Measurements from ENCODE around the gene ARHGAP31. TPM values are rescaled to one million over a fixed set of nuclear protein-coding genes. Genes with fewer than 3 reads are reported as not detected.

ARHGAP31 gene
- total and polyA plus RNA-seq, 5 experiments from 2014 or later, result 0.32 to 2.3 (median 1.6) TPM

DNA sequence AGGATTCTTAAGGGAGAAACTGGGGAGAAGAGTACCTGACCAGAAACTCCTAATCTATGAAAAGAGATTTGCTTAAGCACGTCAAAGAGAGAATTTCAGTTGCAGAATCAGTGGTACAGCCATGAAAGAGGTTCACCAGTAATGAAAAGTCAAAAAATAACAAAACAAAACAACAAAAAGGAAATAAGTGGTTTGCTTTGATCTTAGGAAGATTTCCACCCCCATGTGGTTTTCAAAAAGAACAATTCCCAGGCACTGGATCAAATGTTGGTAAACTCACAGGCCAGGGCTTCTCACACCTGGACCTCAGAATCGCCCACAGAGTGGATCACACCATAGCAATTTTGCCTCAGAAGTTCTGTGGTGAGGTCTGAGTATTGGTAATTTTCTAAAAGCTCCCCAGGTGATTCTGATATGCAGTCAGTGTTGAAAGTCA lies 101.8 kb downstream of the ARHGAP31 start:
- Mint-ChIP-seq H3K36me3 (peaks cover 0 to 30% (median 7%) of the 10 kb centered on the region in 3 donors), H3K4me1 (peaks cover 0 to 6% (median 4%) of the 10 kb centered on the region in 4 donors), H3K4me3 (no peak overlapping the region), H3K27ac (peak overlapping the region in 2 of 10 donors; percentile 4 to 21), H3K9me3 (no peaks in the 10 kb centered on the region), H3K27me3 (no peaks in the 10 kb centered on the region)
- no peak for DNase-seq
- POLR2A ChIA-PET, result no interaction called here
- ATAC-seq, result no peak

DNA sequence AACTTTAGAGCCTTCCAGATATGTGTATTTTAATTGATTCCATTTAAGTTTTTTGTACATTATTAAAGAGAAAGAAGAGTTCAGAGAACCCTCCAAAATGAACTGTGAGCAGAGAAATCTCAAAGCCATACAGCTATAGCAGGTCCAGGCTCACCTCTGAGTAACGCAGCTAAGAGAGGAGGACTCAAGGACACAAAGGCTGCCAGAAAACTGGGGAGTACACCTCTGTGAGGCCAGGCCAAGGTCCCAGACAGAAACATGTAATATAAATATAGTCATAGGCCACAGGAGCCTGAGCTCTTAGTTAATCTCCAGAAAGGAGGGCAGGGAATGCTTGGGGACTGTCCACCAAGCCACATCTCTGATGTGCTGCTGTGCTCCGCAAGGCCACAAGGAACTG lies 102.7 kb downstream of the ARHGAP31 start:
- H3K27me3 Mint-ChIP-seq, result no peaks in the 10 kb centered on the region
- H3K36me3 Mint-ChIP-seq, result peaks cover 0 to 30% (median 14%) of the 10 kb centered on the region in 3 donors
- H3K27ac Mint-ChIP-seq, result peak overlapping the region in 1 of 10 donors; percentile 79
- peaks cover 0 to 6% (median 4%) of the 10 kb centered on the region in 4 donors for H3K4me1 Mint-ChIP-seq
- ATAC-seq (no peak), DNase-seq (no peak)
- no peak overlapping the region for H3K4me3 Mint-ChIP-seq
- H3K9me3 Mint-ChIP-seq, result no peaks in the 10 kb centered on the region
- POLR2A ChIA-PET, result no interaction called here

DNA sequence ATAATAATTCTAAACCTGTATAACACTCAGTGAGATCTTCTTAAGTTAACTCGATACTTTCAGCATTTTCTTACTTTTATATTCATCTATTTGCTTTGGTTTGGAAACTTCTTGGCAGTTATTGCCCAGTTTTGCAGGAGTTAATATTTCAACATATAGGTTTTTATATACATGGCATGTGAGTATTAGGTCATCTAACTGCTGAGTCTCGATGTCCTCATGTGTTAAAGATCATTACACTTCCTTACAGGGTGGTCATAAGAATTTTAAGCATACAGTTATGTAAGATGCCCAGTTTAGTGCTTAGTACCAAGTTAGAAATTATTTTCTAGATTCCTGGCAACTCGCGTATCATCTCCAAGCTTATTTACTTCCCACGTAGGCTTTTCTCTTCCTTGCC lies 106.3 kb downstream of the ARHGAP31 start:
- Mint-ChIP-seq H3K27me3 (no peaks in the 10 kb centered on the region), H3K4me1 (peaks cover 0 to 6% (median 4%) of the 10 kb centered on the region in 4 donors), H3K4me3 (no peak overlapping the region), H3K27ac (no peak overlapping the region), H3K9me3 (no peaks in the 10 kb centered on the region), H3K36me3 (peaks cover 0 to 15% (median 12%) of the 10 kb centered on the region in 3 donors)
- DNase-seq (no peak), ATAC-seq (no peak)
- POLR2A ChIA-PET, result no interaction called here

DNA sequence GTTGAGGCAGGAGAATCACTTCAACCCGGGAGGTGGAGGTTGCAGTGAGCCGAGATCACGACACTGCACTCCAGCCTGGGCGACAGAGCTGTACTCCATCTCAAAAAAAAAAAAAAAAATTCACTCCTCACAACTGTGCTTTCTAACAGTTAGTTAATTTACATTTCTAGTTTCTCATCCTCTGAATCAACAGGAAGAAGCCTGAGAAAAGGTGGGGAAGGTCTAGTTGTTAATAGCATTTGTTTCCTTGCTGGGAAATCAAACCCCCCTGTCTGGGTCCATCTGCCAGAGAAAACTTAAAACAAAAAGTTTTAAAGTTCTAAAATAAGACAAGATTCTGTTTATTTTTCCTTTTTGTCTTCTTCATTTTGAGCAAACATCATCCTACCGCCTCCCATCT lies 106.9 kb downstream of the ARHGAP31 start:
- H3K9me3 Mint-ChIP-seq, result no peaks in the 10 kb centered on the region
- H3K4me3 Mint-ChIP-seq, result no peak overlapping the region
- ATAC-seq (no peak), DNase-seq (no peak)
- POLR2A ChIA-PET, result no interaction called here
- no peaks in the 10 kb centered on the region for H3K27me3 Mint-ChIP-seq
- H3K27ac Mint-ChIP-seq, result no peak overlapping the region
- H3K36me3 Mint-ChIP-seq, result peaks cover 0 to 15% (median 12%) of the 10 kb centered on the region in 3 donors
- H3K4me1 Mint-ChIP-seq, result no peaks in the 10 kb centered on the region

DNA sequence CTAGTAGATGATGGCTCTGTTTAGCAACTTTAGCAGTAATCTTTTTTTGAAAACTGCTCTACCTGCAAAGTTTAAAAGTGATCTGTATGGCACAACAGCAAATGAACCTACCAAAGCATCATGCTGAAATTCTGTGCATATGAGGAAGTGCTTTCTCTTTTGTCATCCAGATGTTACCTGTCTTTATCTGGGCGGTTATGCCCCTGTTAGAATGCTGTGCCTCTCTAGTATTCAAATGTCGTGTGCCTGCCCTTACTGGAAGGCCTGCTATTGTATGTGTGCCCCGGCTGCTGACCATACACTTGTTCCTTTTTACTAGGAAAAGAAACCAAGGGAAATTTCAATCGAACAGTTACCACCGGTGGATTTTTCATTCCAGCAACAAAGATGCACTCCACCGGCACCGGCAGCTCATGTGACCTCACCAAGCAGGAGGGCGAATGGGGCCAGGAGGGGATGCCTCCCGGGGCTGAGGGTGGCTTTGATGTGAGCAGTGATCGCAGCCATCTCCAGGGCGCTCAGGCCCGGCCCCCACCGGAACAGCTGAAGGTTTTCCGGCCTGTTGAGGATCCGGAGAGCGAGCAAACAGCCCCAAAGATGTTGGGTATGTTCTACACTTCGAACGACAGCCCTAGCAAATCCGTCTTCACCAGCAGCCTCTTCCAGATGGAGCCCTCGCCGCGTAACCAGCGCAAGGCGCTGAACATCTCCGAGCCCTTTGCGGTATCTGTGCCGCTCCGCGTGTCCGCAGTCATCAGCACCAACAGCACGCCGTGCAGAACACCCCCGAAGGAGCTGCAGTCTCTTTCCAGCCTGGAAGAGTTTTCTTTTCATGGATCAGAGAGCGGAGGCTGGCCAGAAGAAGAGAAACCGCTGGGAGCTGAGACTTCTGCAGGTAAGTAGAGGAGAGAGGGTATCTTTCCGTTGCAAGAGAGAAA lies 107.6 kb downstream of the ARHGAP31 start:
- H3K4me1 Mint-ChIP-seq, result no peaks in the 10 kb centered on the region
- no peaks in the 10 kb centered on the region for H3K27me3 Mint-ChIP-seq
- ATAC-seq, result no peak
- no peaks in the 10 kb centered on the region for H3K9me3 Mint-ChIP-seq
- no peak overlapping the region for H3K27ac Mint-ChIP-seq
- H3K4me3 Mint-ChIP-seq, result no peak overlapping the region
- DNase-seq, result no peak
- POLR2A ChIA-PET, result no interaction called here
- peaks cover 0 to 15% (median 11%) of the 10 kb centered on the region in 3 donors for H3K36me3 Mint-ChIP-seq

DNA sequence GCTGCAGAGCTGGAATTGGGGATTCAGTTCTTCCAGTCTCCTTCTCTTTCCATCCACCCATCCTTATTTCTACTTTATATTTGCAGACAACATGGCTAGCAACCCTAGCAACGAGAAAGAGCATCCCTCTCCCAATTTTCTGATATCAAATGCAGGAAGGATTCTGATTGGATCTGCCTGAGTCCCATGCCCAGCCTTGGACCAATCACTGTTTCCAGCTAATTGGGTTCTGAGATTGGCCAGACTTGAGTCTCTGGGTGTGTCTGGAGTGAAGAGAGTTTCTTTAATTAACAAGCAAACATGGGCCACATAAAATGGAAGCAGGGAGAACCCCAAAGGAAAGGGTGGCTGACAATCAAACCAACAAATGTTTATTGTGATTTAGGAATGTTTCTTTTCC lies 108.6 kb downstream of the ARHGAP31 start:
- POLR2A ChIA-PET, result no interaction called here
- H3K27ac Mint-ChIP-seq, result no peak overlapping the region
- ATAC-seq (no peak), DNase-seq (no peak)
- H3K27me3 Mint-ChIP-seq, result no peaks in the 10 kb centered on the region
- no peak overlapping the region for H3K4me3 Mint-ChIP-seq
- no peaks in the 10 kb centered on the region for H3K9me3 Mint-ChIP-seq
- peaks cover 0 to 15% (median 9%) of the 10 kb centered on the region in 3 donors for H3K36me3 Mint-ChIP-seq
- no peaks in the 10 kb centered on the region for H3K4me1 Mint-ChIP-seq

DNA sequence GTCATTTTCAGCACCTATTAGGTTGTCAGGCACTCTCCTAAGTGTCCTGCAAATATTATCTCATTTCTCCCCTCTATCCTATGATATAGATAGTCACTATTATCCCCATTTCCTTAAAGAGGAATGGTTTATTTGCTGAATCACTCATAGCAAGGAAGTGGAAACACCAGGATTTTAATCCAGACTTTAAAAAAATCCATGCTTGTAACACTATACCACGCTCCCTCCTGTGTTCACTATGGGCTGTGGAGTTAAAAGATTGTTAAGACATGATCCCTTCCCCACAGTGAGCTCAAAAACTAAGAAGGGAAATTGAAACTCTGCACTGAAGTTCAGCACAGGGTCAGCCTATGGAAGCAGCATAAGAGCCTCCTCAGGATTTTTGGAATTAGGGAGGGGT lies 109.0 kb downstream of the ARHGAP31 start:
- Mint-ChIP-seq H3K4me3 (no peak overlapping the region), H3K36me3 (peaks cover 0 to 15% (median 9%) of the 10 kb centered on the region in 3 donors), H3K9me3 (no peaks in the 10 kb centered on the region), H3K27me3 (no peaks in the 10 kb centered on the region), H3K4me1 (no peaks in the 10 kb centered on the region), H3K27ac (no peak overlapping the region)
- POLR2A ChIA-PET, result no interaction called here
- DNase-seq, result no peak
- ATAC-seq, result no peak

DNA sequence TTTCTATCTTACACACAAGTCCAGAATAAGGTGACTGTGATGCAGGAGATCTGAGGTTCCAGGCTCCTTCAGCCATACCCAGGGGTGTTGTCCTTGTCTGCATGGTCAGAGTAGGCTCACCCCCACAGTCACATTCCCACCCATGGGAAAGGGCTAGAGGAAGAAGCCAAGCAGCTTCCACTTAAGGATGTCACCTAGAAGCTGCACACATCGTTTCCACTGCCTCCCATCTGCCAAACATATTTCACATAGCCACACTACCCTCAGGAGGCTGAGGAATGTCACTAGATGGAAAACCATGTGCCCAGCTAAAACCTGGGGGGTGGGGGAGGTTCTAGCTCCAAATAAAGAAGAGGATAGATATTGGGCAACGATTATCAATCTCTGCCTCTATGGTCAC lies 111.1 kb downstream of the ARHGAP31 start:
- peaks cover 0 to 25% (median 15%) of the 10 kb centered on the region in 3 donors for H3K36me3 Mint-ChIP-seq
- no peaks in the 10 kb centered on the region for H3K9me3 Mint-ChIP-seq
- POLR2A ChIA-PET, result no interaction called here
- H3K27me3 Mint-ChIP-seq, result no peaks in the 10 kb centered on the region
- ATAC-seq, result no peak
- H3K4me3 Mint-ChIP-seq, result no peak overlapping the region
- H3K27ac Mint-ChIP-seq, result no peak overlapping the region
- DNase-seq, result no peak
- no peaks in the 10 kb centered on the region for H3K4me1 Mint-ChIP-seq

DNA sequence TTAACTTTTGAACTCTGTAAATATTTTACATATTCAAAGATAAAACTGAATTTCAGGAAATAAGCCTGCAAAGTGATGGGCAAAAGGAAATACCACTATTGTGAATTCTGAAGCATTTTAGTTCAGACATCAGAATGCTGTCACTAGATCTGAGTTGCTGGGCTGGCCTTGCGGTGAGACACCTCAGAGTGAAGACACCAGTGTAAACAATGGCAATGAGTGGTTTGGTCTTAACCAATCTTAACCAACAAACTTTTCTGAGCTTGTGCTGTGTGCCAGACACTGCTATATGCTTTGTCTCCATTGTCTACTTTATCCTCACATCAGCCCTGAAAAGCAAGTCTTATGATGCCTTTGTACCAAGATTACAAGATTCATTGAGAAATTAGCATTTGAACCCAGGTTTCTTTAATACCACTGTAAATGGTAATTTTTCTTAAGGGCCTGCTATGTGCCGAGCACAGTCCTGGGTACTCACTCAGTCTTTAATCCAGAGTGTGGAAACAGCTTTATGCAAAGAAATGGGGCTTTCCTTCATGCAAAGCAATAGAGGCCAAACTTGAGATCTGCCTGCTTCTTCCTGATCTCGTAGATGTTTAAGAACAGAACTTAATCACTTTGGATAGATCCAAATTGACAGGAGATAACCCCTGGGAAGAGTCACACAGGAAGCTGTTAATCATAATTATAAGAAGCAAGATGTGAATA lies 114.2 kb downstream of the ARHGAP31 start:
- H3K36me3 Mint-ChIP-seq, result peaks cover 0 to 14% (median 11%) of the 10 kb centered on the region in 3 donors
- H3K9me3 Mint-ChIP-seq, result no peaks in the 10 kb centered on the region
- no peak overlapping the region for H3K27ac Mint-ChIP-seq
- ATAC-seq (no peak), DNase-seq (no peak)
- H3K4me1 Mint-ChIP-seq, result no peaks in the 10 kb centered on the region
- POLR2A ChIA-PET, result no interaction called here
- no peaks in the 10 kb centered on the region for H3K27me3 Mint-ChIP-seq
- no peak overlapping the region for H3K4me3 Mint-ChIP-seq

DNA sequence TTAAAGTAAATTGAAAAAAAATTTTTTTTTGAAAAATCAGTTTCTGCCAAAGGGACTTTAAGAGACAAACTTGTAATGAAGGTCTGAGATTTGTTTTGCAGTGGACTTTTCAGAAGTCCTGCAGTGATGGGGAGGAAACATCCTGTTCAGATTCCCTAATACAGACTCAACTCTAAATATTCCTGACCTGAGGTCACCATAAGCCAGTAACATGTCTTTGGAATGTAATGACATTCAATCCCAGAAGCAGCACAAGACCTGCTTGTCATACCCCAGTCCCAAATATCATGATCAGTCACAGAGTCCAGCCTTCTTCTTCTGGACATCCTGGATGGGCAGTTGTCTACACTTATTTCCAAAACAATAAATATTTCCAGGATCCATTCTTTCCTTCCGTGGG lies 115.7 kb downstream of the ARHGAP31 start:
- no peak overlapping the region for H3K27ac Mint-ChIP-seq
- H3K4me3 Mint-ChIP-seq, result no peak overlapping the region
- ATAC-seq, result no peak
- no peaks in the 10 kb centered on the region for H3K27me3 Mint-ChIP-seq
- no peak for DNase-seq
- peaks cover 0 to 14% (median 11%) of the 10 kb centered on the region in 3 donors for H3K36me3 Mint-ChIP-seq
- H3K9me3 Mint-ChIP-seq, result no peaks in the 10 kb centered on the region
- H3K4me1 Mint-ChIP-seq, result no peaks in the 10 kb centered on the region
- POLR2A ChIA-PET, result no interaction called here

DNA sequence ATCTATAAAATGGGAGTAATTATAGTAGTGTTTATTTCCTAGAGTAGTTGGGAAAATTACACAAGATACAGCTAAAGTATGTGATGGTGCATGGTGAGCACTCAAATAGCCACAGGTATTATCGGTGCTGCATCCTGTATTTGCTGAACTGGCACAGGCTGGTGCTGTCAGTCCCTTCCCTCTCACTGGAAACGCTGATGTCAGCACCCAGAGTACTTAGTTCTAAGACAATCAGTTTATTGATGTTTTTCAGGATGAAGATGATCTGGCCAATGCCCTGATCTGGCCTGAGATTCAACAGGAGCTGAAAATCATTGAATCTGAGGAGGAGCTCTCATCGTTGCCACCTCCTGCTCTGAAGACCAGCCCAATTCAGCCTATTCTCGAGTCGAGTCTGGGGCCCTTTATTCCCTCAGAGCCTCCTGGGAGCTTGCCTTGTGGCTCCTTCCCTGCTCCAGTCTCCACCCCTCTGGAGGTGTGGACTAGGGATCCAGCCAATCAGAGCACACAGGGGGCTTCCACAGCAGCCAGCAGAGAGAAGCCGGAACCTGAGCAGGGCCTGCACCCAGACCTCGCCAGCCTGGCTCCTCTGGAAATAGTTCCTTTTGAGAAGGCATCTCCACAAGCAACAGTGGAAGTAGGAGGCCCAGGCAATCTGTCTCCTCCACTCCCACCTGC lies 119.6 kb downstream of the ARHGAP31 start:
- no peak for DNase-seq
- Mint-ChIP-seq H3K27ac (peak overlapping the region in 1 of 10 donors; percentile 38), H3K9me3 (no peaks in the 10 kb centered on the region), H3K4me1 (no peaks in the 10 kb centered on the region), H3K36me3 (peaks cover 0 to 18% (median 12%) of the 10 kb centered on the region in 3 donors), H3K27me3 (no peaks in the 10 kb centered on the region), H3K4me3 (no peak overlapping the region)
- no peak for ATAC-seq
- POLR2A ChIA-PET, result no interaction called here

DNA sequence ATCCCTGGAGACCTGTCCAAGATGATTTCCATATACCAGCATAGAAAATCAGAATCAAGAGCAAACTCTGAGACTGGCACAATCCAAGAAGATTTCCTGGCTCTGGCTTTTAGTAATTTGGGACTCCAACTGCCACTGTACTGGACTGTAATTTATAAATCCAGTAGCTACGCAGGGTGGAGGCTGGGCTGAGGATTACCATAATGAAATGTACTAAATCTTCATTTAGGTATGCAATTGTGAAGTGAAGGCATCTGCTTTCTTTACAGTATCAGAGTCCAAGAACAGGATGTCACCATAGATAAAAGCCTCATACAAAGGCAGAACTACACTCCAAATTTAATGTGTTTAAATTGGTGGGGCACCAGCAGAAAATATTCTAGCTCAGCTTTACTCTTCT lies 122.7 kb downstream of the ARHGAP31 start:
- no peak overlapping the region for H3K4me3 Mint-ChIP-seq
- POLR2A ChIA-PET, result no interaction called here
- DNase-seq, result no peak
- H3K4me1 Mint-ChIP-seq, result peaks cover 0 to 7% (median 5%) of the 10 kb centered on the region in 4 donors
- ATAC-seq, result no peak
- peaks cover 0 to 4% (median 0%) of the 10 kb centered on the region in 9 donors for H3K9me3 Mint-ChIP-seq
- H3K36me3 Mint-ChIP-seq, result peaks cover 0 to 6% (median 2%) of the 10 kb centered on the region in 3 donors
- no peaks in the 10 kb centered on the region for H3K27me3 Mint-ChIP-seq
- peak overlapping the region in 2 of 10 donors; percentile 21 to 73 for H3K27ac Mint-ChIP-seq

Measured in naive thymus-derived CD8-positive, alpha-beta T cell (primary cell).